Astrocyte (in vitro differentiated cells and primary cell): ENCODE data around the gene FDPS.

Source experiments
- EZH2 ChIP-seq: IDR thresholded peaks from 2 replicates; pipeline ENCODE4 v1.6.1; 2012; ENCODE audit warnings: mild to moderate bottlenecking, low read length, inconsistent platforms; ENCODE audit not compliant: insufficient read depth
- TF ChIP-seq, protein P1 (sequence below): IDR thresholded peaks from 2 replicates; pipeline ENCODE4 v1.5.1; 2011; ENCODE audit warnings: low read depth, mild to moderate bottlenecking, inconsistent platforms, low read length, moderate library complexity; ENCODE audit not compliant: insufficient read depth

DNA sequence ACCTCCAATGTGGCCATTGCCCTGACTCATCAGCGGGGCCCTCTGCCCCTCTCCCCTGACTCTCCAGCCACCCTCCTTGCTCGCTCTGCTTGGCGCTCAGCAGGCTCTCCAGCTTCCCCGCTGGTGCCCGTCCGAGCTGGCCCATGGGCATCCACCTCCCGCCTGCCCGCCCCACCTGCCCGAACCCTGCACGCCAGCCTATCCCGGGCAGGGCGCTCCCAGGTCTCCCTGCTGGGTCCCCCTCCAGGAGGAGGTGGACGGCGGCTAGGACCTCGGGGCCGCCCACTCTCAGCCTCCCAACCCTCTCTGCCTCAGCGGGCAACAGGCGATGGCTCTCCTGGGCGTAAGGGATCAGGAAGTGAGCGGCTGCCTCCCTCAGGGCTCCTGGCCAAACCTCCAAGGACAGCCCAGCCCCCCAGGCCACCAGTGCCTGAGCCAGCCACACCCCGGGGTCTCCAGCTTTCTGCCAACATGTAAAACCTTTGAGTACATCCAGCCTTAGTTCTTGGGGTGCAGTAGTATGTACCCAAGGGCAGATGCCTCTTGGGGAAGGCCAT lies 20.6 kb upstream of the FDPS start:
- TF ChIP-seq, protein P1, sequence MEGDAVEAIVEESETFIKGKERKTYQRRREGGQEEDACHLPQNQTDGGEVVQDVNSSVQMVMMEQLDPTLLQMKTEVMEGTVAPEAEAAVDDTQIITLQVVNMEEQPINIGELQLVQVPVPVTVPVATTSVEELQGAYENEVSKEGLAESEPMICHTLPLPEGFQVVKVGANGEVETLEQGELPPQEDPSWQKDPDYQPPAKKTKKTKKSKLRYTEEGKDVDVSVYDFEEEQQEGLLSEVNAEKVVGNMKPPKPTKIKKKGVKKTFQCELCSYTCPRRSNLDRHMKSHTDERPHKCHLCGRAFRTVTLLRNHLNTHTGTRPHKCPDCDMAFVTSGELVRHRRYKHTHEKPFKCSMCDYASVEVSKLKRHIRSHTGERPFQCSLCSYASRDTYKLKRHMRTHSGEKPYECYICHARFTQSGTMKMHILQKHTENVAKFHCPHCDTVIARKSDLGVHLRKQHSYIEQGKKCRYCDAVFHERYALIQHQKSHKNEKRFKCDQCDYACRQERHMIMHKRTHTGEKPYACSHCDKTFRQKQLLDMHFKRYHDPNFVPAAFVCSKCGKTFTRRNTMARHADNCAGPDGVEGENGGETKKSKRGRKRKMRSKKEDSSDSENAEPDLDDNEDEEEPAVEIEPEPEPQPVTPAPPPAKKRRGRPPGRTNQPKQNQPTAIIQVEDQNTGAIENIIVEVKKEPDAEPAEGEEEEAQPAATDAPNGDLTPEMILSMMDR = no peak
- no peak for TF ChIP-seq EZH2
